RWPE1 (cell line): ENCODE measurements around the gene ADK.

Source experiments
- CTCF ChIA-PET: fragments of 350-600 bp; sonication (Branson Sonifier 250); formaldehyde crosslinking; extraction: SDS; loops from one replicate; lab custom pipeline; 2021; lab: Yijun Ruan, JAX
- POLR2A ChIA-PET: fragments of 400-600 bp; formaldehyde crosslinking; extraction: SDS; loops from one replicate; lab custom pipeline; 2020; ENCODE audit warnings: antibody characterized with exemption; ENCODE audit not compliant: low non-redundant PET; lab: Yijun Ruan, JAX
- DNase-seq: peaks from one replicate; pipeline ENCODE4 v3.0.0; 2012; ENCODE audit warnings: low spot score
- H3K27ac ChIP-seq: fragments of 450-650 bp; 2 replicates; pipeline ENCODE4 v1.5.1; 2017
- TF ChIP-seq, protein P1 (sequence below): fragments of 450-650 bp; conservative IDR thresholded peaks from 2 replicates; pipeline ENCODE4 v1.5.1; 2017; ENCODE audit warnings: low read depth, mild to moderate bottlenecking

ADK gene

GRCh38 chr10:74587109-74587854 is 436.3 kb downstream of the ADK start:
- ChIA-PET POLR2A (no interaction called here), CTCF (interaction anchor here (0.6 kb wide), 1 partner anchor 10 kb away, joined by 4 read pairs; no protein-coding TSS in a partner anchor)
- H3K27ac ChIP-seq = no peak overlapping the region
- TF ChIP-seq, protein P1, sequence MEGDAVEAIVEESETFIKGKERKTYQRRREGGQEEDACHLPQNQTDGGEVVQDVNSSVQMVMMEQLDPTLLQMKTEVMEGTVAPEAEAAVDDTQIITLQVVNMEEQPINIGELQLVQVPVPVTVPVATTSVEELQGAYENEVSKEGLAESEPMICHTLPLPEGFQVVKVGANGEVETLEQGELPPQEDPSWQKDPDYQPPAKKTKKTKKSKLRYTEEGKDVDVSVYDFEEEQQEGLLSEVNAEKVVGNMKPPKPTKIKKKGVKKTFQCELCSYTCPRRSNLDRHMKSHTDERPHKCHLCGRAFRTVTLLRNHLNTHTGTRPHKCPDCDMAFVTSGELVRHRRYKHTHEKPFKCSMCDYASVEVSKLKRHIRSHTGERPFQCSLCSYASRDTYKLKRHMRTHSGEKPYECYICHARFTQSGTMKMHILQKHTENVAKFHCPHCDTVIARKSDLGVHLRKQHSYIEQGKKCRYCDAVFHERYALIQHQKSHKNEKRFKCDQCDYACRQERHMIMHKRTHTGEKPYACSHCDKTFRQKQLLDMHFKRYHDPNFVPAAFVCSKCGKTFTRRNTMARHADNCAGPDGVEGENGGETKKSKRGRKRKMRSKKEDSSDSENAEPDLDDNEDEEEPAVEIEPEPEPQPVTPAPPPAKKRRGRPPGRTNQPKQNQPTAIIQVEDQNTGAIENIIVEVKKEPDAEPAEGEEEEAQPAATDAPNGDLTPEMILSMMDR = no peak
- DNase-seq = no peak

DNA sequence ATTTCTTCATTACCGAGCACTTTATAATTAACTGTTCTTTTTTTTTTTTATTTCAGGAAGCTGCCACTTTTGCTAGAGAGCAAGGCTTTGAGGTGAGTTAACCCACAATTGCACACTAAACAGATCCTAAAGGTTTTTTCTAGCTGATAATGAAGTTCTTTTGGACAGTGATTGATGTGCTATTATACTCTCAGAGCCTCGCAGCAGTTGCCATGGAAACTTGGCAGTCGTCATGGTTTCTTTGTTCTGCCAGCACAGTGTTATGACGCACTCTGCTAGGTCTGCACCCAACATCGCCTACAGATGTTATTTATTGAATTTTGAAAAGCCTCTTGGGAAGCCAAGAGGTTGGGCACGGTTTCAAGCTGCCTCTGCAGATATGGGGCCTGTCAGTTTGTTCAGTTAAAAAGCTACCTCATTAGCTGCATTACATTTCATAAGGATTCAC is 438.2 kb downstream of the ADK start:
- DNase-seq = peak; percentile 80
- ChIA-PET CTCF (no interaction called here), POLR2A (no interaction called here)
- TF ChIP-seq, protein P1 = no peak
- no peak overlapping the region for H3K27ac ChIP-seq

DNA sequence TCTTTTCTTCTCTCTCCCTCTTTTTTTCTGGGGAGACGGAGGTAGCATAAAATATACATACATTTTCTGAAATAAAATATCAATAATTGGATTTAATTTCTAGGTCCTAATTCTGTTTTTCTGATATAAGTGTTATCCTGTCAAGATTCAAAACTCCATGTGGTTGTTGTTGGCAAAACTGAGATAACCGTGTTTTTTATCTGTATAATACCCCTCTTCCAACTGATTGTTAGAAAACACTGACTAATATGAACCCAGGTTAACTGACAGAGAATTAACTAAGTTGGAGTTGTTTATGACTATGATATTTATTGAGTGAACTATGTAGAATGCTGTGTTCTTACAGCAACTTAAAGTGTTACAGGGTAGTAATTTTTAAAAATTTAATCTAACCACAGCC is 438.8 kb downstream of the ADK start:
- POLR2A ChIA-PET = no interaction called here
- CTCF ChIA-PET = no interaction called here
- TF ChIP-seq, protein P1 = no peak
- H3K27ac ChIP-seq = no peak overlapping the region
- no peak for DNase-seq

DNA sequence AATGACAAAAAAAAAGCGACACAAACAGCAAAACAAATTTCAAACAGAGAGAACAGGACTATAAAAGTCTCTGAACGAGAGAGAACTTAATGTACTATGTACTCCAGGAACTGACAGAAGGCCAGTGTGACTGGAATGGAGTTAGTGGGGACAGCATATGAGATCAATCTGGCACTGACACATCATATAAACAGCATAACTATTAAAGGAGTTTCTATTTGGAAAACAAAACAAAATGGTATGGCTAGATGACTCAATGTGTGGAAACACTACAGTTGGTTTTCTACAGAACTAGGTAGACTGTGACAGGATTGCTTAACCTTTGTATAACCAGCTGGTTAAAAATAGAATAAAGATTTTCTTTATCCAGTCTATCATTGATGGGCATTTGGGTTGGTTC is 442.4 kb downstream of the ADK start:
- no peak for DNase-seq
- ChIA-PET POLR2A (no interaction called here), CTCF (interaction anchor here (0.6 kb wide), 1 partner anchor 507 kb away, joined by 3 read pairs; no protein-coding TSS in a partner anchor)
- TF ChIP-seq, protein P1 = no peak
- H3K27ac ChIP-seq = no peak overlapping the region

- H3K27ac ChIP-seq = no peak overlapping the region
- ChIA-PET POLR2A (no interaction called here), CTCF (no interaction called here)
- TF ChIP-seq, protein P1 = no peak
- DNase-seq = no peak
Measured at GRCh38 chr10:74596713-74597112, 445.7 kb downstream of the ADK start.

GRCh38 chr10:74598891-74599566 is 448.0 kb downstream of the ADK start:
- ChIA-PET POLR2A (no interaction called here), CTCF (interaction anchor here (0.6 kb wide), 1 partner anchor 658 kb away, joined by 3 read pairs; no protein-coding TSS in a partner anchor)
- TF ChIP-seq, protein P1 = no peak
- no peak overlapping the region for H3K27ac ChIP-seq
- no peak for DNase-seq
